HG03354 (cell line): ENCODE results near the gene ADPRM.
"Not testable (repeated sequence)": the region's sequence is repeated elsewhere in the genome, so short reads cannot be mapped to it uniquely, and the experiment has no call there.

Experiments
- ATAC-seq: cut with Tn5 transposase; IDR thresholded peaks from one replicate; pipeline ENCODE4 v1.9.1; 2021; ENCODE audit warnings: mild to moderate bottlenecking; ENCODE audit not compliant: unreplicated experiment, poor library complexity, severe bottlenecking

The ADPRM gene

DNA sequence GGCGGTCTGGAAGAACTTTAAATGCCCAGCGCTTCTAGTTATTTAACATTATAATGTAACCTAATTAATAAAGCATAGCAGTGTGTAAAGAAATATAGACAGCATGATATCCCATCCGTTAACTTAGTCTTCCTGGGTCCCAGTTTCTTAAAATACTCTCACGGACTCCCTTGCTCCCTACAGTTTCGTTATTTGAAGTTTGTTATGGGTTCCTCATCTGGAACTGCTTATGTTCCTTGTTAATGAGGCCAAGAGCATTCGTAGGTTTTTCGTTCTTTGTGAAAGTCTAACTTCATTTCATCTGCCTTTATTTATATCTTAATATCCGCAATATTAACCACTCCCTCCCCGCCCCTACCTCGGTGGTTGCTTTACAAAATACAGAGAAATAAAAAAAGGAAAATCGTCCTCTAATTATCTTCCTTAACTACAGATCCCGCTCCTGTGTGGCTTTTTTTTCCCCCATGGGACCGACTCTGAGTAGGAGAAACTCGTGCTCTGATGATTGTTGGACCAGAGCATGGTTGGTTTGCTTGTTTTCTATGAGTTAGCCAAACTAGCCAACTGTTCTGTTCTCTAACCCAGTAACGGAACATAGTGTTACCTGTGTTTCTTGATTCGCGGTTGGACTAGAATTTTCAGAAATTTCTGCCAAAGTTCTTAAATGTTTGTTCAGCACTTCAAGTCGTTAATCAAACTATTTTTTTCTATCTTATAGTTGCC is 863 bp downstream of the ADPRM start:
- no peak for ATAC-seq

- ATAC-seq: no peak
These were observed 2.5 kb downstream of the ADPRM start for GRCh38 chr17:10699856-10700255.

- ATAC-seq: no peak
These were observed 5.2 kb downstream of the ADPRM start for GRCh38 chr17:10702574-10702973.

GRCh38 chr17:10705727-10706126 is 8.3 kb downstream of the ADPRM start:
- no peak for ATAC-seq

GRCh38 chr17:10713318-10713717 is 15.9 kb downstream of the ADPRM start:
- ATAC-seq: no peak

- no peak for ATAC-seq
These were observed 18.8 kb downstream of the ADPRM start for GRCh38 chr17:10716218-10716617.

DNA sequence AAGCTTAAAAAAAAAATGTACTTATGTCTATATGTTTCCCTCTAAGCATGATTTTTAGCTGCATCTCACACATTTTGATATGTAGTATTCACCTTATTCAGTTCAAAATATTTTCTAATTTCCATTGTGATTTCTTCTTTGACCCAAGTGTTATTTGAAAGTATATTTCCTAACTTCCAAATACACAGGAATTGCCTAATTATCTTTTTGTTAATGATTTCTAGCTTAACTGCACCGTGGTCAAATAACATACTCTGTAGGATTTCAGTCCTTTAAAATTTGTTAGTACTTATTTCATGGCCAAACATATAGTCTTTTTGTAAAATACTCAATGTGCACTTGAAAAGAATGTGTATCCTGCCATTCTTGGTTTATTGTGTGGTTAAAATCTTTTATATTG is 21.2 kb downstream of the ADPRM start:
- no peak for ATAC-seq

- ATAC-seq: no peak
These were observed 27.3 kb downstream of the ADPRM start for GRCh38 chr17:10724546-10725195.

- no peak for ATAC-seq
These were observed 27.9 kb downstream of the ADPRM start for GRCh38 chr17:10725262-10725661.

- no peak for ATAC-seq
These were observed 28.8 kb downstream of the ADPRM start for GRCh38 chr17:10726196-10726595.

GRCh38 chr17:10727192-10727591 is 29.8 kb downstream of the ADPRM start:
- ATAC-seq: no peak

DNA sequence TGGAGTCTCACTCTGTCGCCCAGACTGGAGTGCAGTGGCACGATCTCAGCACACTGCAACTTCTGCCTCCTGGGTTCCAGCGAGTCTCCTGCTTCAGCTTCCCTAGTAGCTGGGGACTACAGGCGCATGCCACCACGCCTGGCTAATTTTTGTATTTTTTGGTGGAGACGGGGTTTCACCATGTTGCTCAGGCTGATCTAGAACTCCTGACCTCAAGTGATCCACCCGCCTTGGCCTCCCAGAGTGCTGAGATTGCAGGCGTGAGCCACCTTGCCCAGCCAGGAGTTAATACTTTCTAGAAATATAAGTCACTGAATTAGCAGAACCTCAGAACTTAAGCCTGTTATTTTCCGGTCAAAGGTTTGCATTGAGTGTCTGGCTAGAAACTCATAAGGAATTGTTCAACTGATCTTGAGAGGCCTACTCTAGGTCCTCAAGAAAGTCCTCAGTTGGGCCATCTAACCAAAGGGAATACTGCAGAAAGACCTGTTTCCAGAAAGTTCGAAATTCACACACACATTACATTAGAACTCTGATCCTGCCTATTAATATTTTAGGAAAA is 31.0 kb downstream of the ADPRM start:
- ATAC-seq: no peak

GRCh38 chr17:10729334-10730193 is 32.2 kb downstream of the ADPRM start, which contains the start of gene TMEM220:
Gene TMEM220, minus strand, starts transcription at chr17:10730023. Its CDS starts 172 bp downstream, at chr17:10729851.
- peak; percentile 78 for ATAC-seq

DNA sequence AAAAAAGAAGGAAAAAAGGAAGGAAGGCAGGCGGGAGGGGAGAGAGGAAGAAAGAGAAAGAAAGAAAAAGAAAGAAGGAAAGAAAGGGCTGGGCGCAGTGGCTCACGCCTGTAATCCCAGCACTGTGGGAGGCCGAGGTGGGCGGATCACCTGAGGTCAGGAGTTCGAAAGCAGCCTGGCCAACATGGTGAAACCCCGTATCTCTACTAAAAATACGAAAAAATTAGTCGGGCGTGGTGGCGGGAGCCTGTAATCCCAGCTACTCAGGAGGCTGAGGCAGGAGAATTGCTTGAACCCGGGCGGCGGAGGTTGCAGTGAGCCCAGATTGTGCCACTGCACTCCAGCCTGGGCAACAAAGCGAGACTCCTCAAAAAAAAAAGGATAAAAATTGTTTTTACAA is 32.9 kb downstream of the ADPRM start:
- not testable (repeated sequence) for ATAC-seq

- ATAC-seq: no peak
These were observed 34.0 kb downstream of the ADPRM start for GRCh38 chr17:10731408-10731879.

- ATAC-seq: not testable (repeated sequence)
These were observed 34.7 kb downstream of the ADPRM start for GRCh38 chr17:10732121-10732520.

- no peak for ATAC-seq
These were observed 36.3 kb downstream of the ADPRM start for GRCh38 chr17:10733666-10734065.

GRCh38 chr17:10735251-10735650 is 37.9 kb downstream of the ADPRM start:
- ATAC-seq: no peak

GRCh38 chr17:10735821-10736220 is 38.4 kb downstream of the ADPRM start:
- ATAC-seq: no peak

- ATAC-seq: no peak
These were observed 39.8 kb downstream of the ADPRM start for GRCh38 chr17:10737168-10737622.
